Stimulated activated CD8-positive, alpha-beta memory T cell treated with anti-CD3 and anti-CD28 coated beads, Interleukin-12 subunit alpha, Interleukin-12 subunit beta, amount 100 ng/mL, for 24 hours (primary cell): ENCODE results near the gene SEMA4D.

Experiments
- DNase-seq: peaks from one replicate; pipeline ENCODE4 v3.0.0-alpha.2; 2020; ENCODE audit errors: extremely low read depth

SEMA4D gene

DNA sequence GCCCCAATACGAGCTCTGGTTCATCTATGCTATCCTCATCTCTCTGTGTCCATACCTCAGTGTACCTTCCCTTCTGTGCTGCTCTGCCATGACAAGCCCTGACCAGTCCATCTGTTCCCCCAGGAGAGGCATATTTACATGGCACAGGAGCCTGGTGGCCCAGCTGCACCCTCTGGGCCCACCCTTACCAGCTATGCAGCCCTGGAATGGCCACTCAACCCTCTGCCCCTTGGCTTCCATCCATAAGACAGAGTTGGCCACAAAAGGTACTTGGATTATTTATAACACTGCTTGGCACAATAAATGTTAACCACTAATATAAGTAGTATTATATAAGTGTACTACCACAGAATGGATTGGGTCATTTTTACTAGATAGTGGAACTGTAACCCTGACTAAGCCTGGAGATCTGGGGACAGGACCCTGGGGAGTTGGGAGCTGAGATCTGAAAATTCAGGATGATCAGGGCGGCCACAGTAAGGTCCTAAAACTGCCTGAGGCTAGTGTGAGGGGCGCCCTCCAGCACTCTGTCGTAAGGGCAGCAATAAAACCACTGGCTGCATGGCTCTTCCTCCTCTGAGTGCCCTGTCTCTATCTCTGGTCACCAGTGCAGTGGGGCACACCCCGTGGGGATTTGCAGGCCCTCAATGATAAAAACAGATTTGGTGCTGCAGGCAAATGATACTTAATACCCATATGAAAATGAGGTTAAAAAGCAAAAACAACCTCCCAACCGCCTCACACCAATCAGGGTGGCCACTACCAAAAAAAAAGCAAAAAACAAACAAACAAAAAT lies 65.8 kb downstream of the SEMA4D start:
- no peak for DNase-seq

- DNase-seq, result no peak
These were observed 66.9 kb downstream of the SEMA4D start for GRCh38 chr9:89430995-89431394.

- no peak for DNase-seq
These were observed 68.7 kb downstream of the SEMA4D start for GRCh38 chr9:89428901-89429890.

DNA sequence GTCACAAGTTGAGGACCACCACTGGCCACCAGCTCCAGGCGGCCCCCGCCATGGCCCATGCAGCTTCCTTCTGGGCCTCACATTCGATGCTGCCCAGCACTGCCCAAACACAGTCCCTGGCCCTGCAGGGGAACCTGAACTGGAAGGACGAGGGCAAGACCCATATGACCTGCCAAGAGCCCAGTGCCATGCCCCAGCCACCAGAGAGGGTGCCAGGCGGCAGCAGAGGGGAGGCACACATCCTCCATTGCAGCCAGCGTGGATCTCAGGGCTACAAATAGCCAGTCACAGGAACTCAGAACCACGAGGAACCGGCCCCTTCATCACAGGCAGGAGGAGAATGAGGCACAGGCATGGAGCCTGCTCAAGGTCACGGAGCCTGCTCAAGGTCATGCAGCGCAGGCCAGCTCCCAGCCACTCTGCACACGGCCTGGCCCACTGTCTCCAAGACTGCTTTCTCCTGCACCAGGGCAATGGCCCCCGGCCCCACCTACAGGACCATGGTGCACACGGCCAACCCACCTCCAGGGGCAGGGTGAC lies 69.6 kb downstream of the SEMA4D start:
- DNase-seq, result no peak

DNA sequence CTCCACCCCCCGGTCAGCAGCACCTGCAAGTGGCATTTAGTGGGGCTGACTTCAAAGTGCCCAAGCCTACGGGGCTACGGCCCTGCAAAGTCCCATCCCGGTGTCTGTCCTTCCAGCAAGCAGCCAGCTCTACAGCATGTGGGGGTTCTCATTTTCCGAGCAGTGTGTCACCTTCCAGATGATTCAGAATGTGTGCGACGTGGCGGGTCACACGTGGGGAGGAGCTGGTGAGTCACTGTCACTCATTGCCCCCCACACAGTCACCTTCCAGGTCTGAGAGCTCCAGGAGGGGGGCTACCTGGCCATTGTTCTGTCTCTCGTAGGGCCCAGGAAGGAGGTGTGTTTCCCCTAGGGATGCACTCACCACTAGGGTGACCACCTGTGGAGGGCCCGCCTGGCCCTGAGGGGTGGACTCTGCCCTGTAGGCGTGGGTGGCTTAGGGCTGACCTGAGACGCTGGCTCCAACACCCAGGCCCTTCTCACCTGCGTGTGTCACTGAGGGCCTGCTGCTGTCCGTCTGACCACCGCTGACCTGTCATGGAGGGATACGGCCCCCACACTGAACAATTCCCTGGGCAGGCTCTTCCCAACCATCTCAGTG lies 70.2 kb downstream of the SEMA4D start:
- peak; percentile 73 for DNase-seq

- DNase-seq, result no peak
These were observed 71.4 kb downstream of the SEMA4D start for GRCh38 chr9:89426384-89426961.

GRCh38 chr9:89425921-89426383 lies 72.0 kb downstream of the SEMA4D start:
- no peak for DNase-seq

DNA sequence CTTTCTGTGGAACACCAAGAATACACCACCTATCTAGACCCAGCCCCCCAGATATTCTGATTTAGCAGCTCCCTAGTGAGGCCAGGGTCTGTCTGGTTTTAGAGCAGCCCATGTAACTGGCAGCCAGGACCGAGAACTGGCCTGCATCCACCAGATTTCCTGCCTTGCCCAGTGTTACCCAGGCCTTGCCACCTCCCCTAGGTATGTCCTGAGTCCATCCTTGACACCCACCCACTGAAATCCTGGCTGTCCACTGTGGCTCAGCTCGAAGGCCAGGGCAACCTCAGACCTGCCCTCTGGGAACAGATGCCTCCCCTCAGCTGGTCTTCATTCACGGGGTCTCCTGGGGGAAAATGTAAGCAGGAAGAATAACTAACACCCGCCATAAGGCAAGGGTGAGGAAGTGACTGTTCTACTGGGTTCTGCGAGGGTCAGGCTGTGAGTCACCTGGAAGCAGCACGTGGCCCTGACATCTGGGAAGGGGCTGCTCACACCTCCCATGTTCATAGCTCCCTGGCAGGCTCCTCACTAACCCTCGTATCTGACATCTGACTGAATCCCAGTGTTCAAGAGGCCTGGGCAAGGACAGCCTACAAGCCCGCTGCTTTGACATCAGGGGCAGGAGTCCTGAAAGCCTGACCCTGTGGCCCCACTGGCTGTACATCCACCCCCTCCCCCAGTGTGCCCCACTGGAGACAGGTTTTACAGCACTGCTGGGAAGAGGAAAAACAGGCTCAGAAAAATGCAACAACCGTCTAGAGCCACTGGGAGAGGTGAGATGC lies 72.7 kb downstream of the SEMA4D start:
- DNase-seq, result no peak

- peak; percentile 59 for DNase-seq
These were observed 75.5 kb downstream of the SEMA4D start for GRCh38 chr9:89422151-89422975.

- no peak for DNase-seq
These were observed 76.3 kb downstream of the SEMA4D start for GRCh38 chr9:89421595-89421994.

DNA sequence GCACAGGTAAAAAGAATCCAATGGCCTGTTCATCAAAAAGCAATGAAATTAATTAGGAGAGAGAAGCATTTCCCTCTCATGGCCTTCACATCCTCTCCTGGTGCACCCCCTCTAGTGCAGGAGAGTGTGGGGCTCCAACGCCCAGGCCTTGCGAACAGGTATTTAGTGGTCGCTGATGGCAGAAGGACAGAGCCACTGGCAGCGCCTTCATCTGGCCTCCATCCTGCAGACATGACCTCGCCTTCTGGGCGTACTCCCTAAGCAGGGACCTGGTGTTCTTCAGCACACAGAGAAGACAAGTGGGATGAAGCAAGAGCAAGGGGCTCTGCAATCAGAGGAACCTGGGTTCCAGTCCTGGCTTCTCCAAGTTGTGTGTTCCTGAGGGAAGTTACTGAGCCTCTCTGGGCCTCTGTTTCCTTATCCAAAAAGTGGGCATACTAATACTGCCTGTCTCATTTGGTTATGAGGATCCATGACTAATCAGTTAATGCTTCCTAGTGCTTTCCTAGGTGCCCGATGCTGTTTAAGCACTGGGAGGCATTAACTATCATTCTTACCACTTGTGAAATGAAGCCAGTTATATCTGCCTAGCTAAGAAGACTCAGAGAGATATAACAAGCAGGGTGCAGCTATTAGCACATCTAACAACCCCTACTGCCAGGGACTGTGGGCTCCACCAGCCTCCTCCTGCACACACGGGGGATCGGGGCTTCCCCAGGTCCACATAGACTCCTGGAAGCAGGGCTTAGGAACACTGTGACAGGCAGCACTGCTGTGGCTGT lies 77.3 kb downstream of the SEMA4D start:
- DNase-seq, result no peak

DNA sequence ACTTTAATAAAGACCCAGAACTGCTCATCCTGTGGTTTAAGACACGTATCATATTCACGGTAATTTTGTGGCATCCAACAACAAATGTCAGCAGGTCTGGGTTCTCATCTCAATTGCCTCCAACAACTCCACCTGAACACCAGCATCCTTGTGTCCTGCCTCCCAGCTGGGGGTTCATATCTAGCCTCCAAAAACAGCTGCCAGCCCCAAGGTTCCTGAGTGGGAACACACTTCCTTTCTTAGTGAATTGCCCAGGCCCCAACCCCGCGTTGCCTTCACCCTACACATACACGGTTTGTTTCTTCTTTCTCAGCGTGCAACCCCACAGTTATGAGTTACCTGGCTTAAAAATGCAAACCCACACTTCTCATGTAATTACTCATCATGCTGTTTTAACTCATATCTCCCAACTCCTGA lies 77.9 kb downstream of the SEMA4D start:
- DNase-seq, result no peak

DNA sequence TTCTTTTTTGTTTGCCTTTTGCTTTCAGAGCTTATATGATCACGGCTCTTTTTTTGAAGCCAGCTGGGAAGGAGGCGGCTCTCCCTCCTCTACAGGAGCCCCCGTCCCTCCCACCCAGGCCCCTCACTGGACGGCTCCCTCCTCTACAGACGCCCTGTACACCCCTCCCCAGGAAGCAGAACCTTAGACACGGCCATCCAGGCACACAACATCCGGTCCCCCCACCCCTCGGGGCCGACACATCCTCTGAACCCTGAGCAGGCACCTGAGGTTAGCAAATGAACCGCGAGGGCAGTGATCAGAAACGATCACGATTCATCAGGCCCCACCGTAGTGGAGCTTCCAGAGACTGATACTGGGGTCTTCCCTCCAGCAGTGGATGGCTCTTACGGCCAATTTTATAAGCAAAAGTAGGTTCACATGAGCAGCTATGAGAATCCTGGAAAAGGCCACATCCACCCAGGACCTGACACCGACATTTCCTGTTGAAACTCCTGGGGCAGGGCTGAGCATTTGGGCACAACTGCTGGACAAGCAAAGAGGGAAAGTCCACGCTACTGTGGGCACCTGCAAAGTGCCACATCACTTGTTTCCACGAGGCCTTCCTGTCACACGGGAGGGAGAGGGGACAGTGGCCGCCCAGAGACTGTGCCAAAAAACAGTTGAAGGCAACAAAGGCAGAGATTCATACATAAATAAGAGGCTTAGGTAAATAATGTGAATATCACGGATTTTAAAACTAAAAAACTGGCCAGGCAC lies 78.9 kb downstream of the SEMA4D start:
- DNase-seq, result no peak

DNA sequence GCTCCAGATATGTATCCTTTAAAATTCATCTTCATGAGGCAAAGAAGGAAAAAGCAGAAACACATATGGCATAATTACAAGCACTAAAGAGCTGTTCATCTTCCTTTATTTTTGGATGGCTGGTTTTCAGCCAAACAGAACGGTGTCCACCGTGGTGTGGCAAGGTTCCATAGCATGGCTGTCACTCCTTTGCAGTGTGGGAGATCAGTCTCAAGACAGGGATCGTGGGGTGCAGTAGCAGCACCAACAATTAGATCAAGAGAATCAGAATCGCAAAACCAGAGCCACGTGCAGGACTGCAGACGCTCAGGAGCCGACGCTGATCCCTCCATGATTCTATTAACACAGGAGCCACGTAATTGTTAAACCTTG lies 79.5 kb downstream of the SEMA4D start:
- DNase-seq, result no peak

- no peak for DNase-seq
These were observed 80.0 kb downstream of the SEMA4D start for GRCh38 chr9:89417832-89418473.

DNA sequence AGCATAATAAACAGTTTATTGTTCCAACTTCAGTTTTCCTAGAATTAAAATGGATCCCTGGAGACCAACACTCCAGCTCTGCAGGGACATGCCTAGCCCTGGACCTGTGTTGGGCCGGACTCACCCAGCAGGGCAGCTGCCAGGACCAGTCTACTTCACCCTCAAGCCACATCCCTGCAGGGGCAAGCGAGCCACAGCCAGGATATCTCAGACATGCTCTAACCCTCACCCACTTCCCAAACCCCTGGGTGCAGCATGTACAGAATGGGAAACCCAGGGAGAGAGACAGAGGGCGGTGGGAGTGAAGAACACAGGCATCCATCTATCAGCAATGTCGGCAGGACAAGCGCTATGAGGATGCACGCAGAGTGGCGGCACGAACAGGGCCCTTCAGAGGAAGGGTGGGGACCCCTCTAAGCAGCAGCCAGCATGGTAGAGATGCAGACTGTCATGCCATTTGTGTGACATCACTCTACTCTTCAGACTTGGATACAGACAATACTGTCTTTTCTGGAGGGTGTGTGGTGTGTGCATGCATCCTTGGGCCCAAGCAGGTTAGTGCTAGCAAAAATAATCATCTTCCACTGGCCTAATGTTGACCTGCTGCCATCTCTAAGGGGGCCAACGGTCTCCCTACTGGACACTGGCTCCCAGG lies 83.1 kb downstream of the SEMA4D start:
- DNase-seq, result no peak

GRCh38 chr9:89413963-89414638 lies 83.8 kb downstream of the SEMA4D start:
- DNase-seq, result no peak
